PC-9 (cell line): ENCODE measurements around the gene SCYGR4.

Experiments used
- CTCF ChIP-seq: fragments of 200-600 bp; sonication (generic); conservative IDR thresholded peaks from 2 replicates; pipeline ENCODE4 v1.6.1; 2017; ENCODE audit warnings: mixed run types, antibody characterized with exemption, mild to moderate bottlenecking, moderate library complexity
- EZH2 ChIP-seq: fragments of 200-600 bp; sonication (generic); IDR thresholded peaks from 2 replicates; pipeline ENCODE4 v1.8.0; 2017; ENCODE audit warnings: antibody characterized with exemption, low read depth

- TF ChIP-seq CTCF: no peak
- no peak for TF ChIP-seq EZH2
These were observed 24.5 kb upstream of the SCYGR4 start for GRCh38 chr2:227592694-227593387.
